Activated CD4-positive, alpha-beta T cell treated with anti-CD3 and anti-CD28 coated beads, Interleukin-2, Interleukin-6, amounts not matched to agents 100 ng/mL and 50 ng/mL, durations not matched to agents 16 hours and 8 hours (primary cell): Measurements from ENCODE around the gene PIGS.

Experiments used
- DNase-seq: peaks from one replicate; pipeline ENCODE4 v3.0.0-alpha.2; 2020

PIGS gene

GRCh38 chr17:28505986-28506665, 65.2 kb downstream of the PIGS start, which contains the start of gene FOXN1:
TSS of gene FOXN1 (plus strand) at chr17:28506348. CDS start at chr17:28523970, 17,622 bp downstream.
- no peak for DNase-seq

DNA sequence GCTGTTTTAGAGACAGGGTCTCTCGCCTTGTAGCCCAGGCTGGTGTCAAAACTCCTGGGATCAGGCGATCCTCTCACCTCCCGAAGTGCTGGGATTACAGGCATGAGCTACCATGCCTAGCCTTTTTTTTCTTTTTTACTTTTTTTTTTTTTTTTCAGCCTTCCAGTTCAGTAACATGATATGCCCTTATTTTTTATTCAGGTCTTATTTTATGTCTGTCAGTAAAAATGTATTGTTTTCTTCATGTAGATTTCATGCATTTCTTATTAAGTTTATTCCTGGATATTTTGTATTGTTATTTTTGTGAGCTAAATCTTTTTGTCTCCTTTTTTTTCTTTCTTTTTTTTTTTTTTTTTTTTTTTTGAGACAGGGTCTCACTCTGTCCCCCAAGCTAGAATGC, 67.9 kb downstream of the PIGS start:
- no peak for DNase-seq
